SK-N-SH treated with all-trans-retinoic acid at 6 μM for 48 hours (cell line): ENCODE results near the gene PDLIM4.

ENCODE experiments used
- BACH2 ChIP-seq: fragments of 250-450 bp; sonication (Bioruptor Pico); IDR thresholded peaks from 2 replicates; pipeline ENCODE4 v1.9.0; 2021; ENCODE audit warnings: mild to moderate bottlenecking, borderline replicate concordance
- ESRRG ChIP-seq: fragments of 250-450 bp; sonication (Bioruptor Pico); IDR thresholded peaks from 2 replicates; pipeline ENCODE4 v1.6.1; 2021; ENCODE audit warnings: mild to moderate bottlenecking
- ISL1 ChIP-seq: fragments of 250-450 bp; sonication (Bioruptor Pico); IDR thresholded peaks from 2 replicates; pipeline ENCODE4 v2.1.2; 2022; ENCODE audit warnings: mild to moderate bottlenecking, moderate library complexity
- PATZ1 ChIP-seq: fragments of 250-450 bp; sonication (Bioruptor Pico); IDR thresholded peaks from 2 replicates; pipeline ENCODE4 v1.8.0; 2020; ENCODE audit warnings: mild to moderate bottlenecking, moderate library complexity, borderline replicate concordance
- PPARA ChIP-seq: fragments of 250-450 bp; sonication (Bioruptor Pico); IDR thresholded peaks from 2 replicates; pipeline ENCODE4 v1.5.0; 2020; ENCODE audit warnings: mild to moderate bottlenecking, borderline replicate concordance
- RARB ChIP-seq: fragments of 250-450 bp; sonication (Bioruptor Pico); IDR thresholded peaks from 2 replicates; pipeline ENCODE4 v1.8.0; 2021; ENCODE audit warnings: mild to moderate bottlenecking, moderate library complexity
- TSHZ2 ChIP-seq: fragments of 250-450 bp; sonication (Bioruptor Pico); IDR thresholded peaks from 2 replicates; pipeline ENCODE4 v1.5.0; 2020; ENCODE audit warnings: mild to moderate bottlenecking, moderate library complexity
- ZC3H10 ChIP-seq: fragments of 250-450 bp; sonication (Bioruptor Pico); IDR thresholded peaks from 2 replicates; pipeline ENCODE4 v1.5.1; 2021; ENCODE audit warnings: mild to moderate bottlenecking, moderate library complexity
- ZNF565 ChIP-seq: fragments of 450-650 bp; formaldehyde crosslinking; conservative IDR thresholded peaks from 2 replicates; pipeline ENCODE4 v1.5.0; 2020; ENCODE audit warnings: low read depth, mild to moderate bottlenecking, moderate library complexity

- no peak for TF ChIP-seq ZNF565
- no peak for TF ChIP-seq ESRRG
- no peak for TF ChIP-seq PPARA (CRISPR knock-in tag)
- no peak for TF ChIP-seq RARB (CRISPR knock-in tag)
- no peak for TF ChIP-seq TSHZ2 (CRISPR knock-in tag)
- TF ChIP-seq BACH2 (CRISPR knock-in tag): no peak
- TF ChIP-seq PATZ1 (CRISPR knock-in tag): no peak
- no peak for TF ChIP-seq ISL1
- TF ChIP-seq ZC3H10 (CRISPR knock-in tag): no peak
Observed at GRCh38 chr5:132274050-132274792, 16.7 kb downstream of the PDLIM4 start.
